ENCODE measurements around the gene MYH14.

DNA sequence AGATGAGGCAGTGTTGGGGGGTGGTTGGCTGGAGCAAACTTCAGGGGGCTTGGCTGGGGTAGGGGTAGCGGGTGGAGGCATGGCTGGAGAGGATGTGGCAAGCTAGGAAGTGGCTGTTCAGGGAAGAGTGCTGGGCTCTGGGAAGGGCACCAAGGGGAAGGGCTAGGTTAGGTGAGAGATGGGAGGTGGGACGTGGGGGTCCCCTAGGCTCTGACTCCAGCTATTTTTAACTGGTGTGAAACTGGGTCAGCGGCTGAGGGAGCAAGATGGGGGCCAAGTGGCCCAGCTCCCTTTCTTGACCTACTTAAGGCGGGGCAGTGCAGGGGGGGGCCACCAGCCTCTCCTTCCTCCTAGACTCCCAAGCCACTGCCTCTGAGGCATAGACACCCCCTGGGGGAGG, 118.4 kb downstream of the MYH14 start:
- TF ChIP-seq, protein P1, sequence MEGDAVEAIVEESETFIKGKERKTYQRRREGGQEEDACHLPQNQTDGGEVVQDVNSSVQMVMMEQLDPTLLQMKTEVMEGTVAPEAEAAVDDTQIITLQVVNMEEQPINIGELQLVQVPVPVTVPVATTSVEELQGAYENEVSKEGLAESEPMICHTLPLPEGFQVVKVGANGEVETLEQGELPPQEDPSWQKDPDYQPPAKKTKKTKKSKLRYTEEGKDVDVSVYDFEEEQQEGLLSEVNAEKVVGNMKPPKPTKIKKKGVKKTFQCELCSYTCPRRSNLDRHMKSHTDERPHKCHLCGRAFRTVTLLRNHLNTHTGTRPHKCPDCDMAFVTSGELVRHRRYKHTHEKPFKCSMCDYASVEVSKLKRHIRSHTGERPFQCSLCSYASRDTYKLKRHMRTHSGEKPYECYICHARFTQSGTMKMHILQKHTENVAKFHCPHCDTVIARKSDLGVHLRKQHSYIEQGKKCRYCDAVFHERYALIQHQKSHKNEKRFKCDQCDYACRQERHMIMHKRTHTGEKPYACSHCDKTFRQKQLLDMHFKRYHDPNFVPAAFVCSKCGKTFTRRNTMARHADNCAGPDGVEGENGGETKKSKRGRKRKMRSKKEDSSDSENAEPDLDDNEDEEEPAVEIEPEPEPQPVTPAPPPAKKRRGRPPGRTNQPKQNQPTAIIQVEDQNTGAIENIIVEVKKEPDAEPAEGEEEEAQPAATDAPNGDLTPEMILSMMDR (IDR thresholded peaks at IDR 0.05): no peak
- TF ChIP-seq POLR2A (IDR thresholded peaks at IDR 0.05): no peak
